Measurements from ENCODE around the gene TMEM192.

DNA sequence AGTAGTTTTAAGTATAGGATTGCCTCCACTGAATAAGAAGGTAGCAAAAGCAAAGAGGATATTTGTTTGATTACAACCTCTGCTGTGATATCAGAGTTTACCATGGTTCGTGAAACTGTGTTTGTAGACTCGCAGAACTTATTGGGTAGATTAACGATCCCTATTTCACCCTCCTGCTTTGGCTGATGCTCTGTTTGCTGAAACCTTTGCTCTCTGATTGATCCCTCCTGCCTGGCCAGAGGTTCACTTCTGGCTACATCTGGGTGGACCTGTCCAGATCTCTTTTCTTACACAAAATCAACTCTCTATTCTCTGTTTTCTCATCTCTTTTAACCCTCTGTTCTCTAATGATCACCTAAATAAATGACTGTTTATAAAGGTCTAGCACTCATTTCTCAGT is 37.9 kb upstream of the TMEM192 start:
- TF ChIP-seq, protein P1, sequence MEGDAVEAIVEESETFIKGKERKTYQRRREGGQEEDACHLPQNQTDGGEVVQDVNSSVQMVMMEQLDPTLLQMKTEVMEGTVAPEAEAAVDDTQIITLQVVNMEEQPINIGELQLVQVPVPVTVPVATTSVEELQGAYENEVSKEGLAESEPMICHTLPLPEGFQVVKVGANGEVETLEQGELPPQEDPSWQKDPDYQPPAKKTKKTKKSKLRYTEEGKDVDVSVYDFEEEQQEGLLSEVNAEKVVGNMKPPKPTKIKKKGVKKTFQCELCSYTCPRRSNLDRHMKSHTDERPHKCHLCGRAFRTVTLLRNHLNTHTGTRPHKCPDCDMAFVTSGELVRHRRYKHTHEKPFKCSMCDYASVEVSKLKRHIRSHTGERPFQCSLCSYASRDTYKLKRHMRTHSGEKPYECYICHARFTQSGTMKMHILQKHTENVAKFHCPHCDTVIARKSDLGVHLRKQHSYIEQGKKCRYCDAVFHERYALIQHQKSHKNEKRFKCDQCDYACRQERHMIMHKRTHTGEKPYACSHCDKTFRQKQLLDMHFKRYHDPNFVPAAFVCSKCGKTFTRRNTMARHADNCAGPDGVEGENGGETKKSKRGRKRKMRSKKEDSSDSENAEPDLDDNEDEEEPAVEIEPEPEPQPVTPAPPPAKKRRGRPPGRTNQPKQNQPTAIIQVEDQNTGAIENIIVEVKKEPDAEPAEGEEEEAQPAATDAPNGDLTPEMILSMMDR (conservative IDR thresholded peaks at IDR 0.05; ENCODE audit: low read depth, low read length) = no peak
- TF ChIP-seq POLR2A (IDR thresholded peaks at IDR 0.05; ENCODE audit: low read depth, low read length) (no peak), FOS (IDR thresholded peaks at IDR 0.05; ENCODE audit: low read depth, low read length) (no peak), RFX5 (IDR thresholded peaks at IDR 0.05; ENCODE audit: low read depth, low read length) (no peak), RCOR1 (IDR thresholded peaks at IDR 0.05; ENCODE audit: insufficient replicate concordance, low read length) (no peak), RAD21 (IDR thresholded peaks at IDR 0.05; ENCODE audit: low read length) (no peak), MAFK (IDR thresholded peaks at IDR 0.05; ENCODE audit: low read depth, low read length) (no peak)

Measured in IMR-90 (cell line).